Fibroblast of lung (primary cell): ENCODE data around the gene TBX1.

Experiments used
- EZH2 ChIP-seq: IDR thresholded peaks from 2 replicates; pipeline ENCODE4 v1.5.1; 2012; ENCODE audit warnings: low read length, control low read depth, mild to moderate bottlenecking; ENCODE audit errors: missing control alignments
- TF ChIP-seq, protein P1 (sequence below), 2 donors: IDR thresholded peaks in 1 of 2; conservative IDR thresholded peaks in 1 of 2; 1 replicate in 1 of 2; 2 replicates in 1 of 2; pipeline ENCODE4 v1.5.1; 2011 to 2012; ENCODE audit warnings: low read length in 2 of 2, control low read depth in 1 of 2, inconsistent platforms in 1 of 2, low read depth in 1 of 2, mild to moderate bottlenecking in 1 of 2

GRCh38 chr22:19732403-19733113, 28.0 kb upstream of the TBX1 start:
- no peak for TF ChIP-seq EZH2
- TF ChIP-seq, protein P1, sequence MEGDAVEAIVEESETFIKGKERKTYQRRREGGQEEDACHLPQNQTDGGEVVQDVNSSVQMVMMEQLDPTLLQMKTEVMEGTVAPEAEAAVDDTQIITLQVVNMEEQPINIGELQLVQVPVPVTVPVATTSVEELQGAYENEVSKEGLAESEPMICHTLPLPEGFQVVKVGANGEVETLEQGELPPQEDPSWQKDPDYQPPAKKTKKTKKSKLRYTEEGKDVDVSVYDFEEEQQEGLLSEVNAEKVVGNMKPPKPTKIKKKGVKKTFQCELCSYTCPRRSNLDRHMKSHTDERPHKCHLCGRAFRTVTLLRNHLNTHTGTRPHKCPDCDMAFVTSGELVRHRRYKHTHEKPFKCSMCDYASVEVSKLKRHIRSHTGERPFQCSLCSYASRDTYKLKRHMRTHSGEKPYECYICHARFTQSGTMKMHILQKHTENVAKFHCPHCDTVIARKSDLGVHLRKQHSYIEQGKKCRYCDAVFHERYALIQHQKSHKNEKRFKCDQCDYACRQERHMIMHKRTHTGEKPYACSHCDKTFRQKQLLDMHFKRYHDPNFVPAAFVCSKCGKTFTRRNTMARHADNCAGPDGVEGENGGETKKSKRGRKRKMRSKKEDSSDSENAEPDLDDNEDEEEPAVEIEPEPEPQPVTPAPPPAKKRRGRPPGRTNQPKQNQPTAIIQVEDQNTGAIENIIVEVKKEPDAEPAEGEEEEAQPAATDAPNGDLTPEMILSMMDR (conservative IDR thresholded peaks at IDR 0.05 in 1 of 2, IDR thresholded peaks at IDR 0.05 in 1 of 2; ENCODE audit: low read depth in 1 of 2, low read length in 2 of 2) = no peak
